NCI-H524 treated with DMSO at 0.1 percent for 48 hours (cell line): ENCODE measurements around the gene HOXD13.

Experiments used
- DNase-seq: peaks from one replicate; lab custom pipeline; 2025; lab: John Stamatoyannopoulos, UW

HOXD13 gene

GRCh38 chr2:176081376-176081836 is 11.1 kb upstream of the HOXD13 start:
- no peak for DNase-seq

DNA sequence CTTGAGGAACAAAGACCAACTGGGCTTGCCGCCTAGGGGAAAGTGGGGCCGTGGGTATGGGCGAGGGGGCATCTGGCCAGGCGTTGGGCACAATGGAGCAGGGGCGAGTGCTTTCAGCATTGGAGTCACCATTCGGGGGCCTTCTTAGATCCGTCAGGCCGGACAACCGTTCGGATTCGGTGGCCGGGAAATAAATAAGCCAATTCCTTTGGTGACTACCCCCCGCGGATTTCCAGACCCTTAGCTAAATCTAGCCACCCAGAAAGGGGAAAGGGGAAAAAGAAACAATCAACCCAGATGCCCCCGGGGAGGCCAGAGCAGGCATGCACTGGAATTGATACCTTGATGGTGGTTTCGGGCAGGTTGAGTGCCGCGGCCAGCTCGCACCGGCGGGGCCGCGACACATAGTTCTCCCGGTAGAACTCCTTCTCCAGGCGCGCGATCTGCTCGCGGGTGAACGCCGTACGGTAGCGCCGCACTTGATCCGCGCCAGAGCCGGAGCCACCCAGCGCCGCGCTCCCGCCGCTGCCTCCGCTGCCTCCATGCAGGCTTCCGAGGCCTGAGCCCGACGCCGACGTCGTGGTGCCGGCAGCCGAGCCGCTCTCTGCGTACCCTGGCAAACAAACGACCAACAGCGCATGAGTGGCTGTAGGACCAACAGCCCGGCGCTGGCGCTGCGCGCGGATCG is 10.5 kb upstream of the HOXD13 start:
- DNase-seq, result no peak

GRCh38 chr2:176082525-176082823 is 10.0 kb upstream of the HOXD13 start:
- DNase-seq, result no peak

- DNase-seq, result no peak
Observed at GRCh38 chr2:176082824-176083751, 9.4 kb upstream of the HOXD13 start.

- DNase-seq, result no peak
Observed at GRCh38 chr2:176083796-176084261, 8.7 kb upstream of the HOXD13 start, which contains the start of gene EVX2. Gene EVX2 (minus strand): TSS chr2:176083962. CDS start chr2:176083776, 186 bp downstream.

DNA sequence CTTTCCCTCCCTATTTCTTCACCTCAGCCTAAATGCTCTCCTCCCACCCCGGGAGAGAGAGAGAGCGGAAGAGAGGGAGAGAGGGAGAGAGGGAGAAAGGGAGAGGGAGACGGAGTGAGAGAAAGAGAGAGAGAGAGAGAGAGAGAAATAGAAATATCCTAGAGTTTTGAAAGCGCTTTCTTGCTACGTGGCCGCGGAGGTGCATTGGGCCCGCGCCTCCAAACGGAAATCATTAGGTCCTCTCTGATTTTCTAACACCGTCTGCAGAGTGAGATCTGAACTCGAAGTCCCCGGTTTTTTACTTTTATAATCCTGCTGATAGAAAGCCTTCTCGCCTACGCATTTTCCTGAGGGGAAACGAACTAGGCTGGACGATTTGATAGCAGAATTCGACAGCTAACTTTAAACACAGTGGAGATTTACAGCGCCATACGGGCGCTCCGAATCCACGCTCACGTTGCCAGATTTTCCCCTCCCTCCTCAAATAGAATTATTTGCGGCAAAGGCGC is 7.9 kb upstream of the HOXD13 start:
- DNase-seq, result no peak

GRCh38 chr2:176085120-176085788 is 7.3 kb upstream of the HOXD13 start:
- no peak for DNase-seq

DNA sequence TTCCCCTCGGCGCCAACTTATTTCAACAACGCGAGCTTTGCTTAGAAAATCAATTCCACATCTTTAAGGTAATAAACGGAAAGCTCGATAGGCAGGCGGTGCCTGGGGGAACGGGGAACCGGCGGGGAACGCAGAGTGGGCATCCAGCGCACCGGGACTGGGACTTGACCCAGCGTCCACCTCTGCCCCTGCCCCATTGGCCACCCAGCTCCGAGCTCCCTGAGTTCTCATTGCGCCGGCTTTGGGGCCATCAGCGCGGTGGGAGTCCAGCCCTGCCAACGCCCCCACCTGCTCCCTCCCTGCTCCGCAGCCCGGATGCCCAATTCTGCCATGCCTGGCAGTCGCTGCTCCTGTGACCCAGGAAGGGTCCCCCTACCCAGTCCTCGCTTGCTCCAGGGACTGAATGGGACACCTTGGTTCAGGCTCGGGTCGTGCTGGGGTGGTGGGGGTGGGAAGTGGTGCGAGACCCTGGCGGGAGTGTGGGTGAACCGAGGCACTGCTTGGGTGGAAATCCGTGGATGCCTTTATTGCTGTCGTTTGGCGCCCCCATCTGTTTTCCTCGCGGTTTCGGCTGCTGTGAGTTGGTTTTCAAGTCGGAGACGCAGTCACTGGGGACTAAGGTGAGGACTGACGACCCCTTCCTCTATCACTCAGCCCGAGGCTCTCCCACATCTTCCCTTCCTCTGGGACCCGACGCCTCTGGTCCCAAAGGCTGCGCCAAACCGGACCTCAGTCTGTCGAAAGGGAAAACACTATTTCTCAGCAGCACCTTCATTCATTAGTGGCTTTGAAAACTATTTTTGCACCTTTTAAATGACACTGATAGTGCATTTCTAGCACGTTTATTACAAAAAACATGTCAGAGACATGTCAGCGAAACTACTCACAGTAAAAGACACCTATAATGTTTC is 6.4 kb upstream of the HOXD13 start:
- DNase-seq, result no peak

- no peak for DNase-seq
Observed at GRCh38 chr2:176087330-176088047, 5.0 kb upstream of the HOXD13 start.

GRCh38 chr2:176088048-176088936 is 4.2 kb upstream of the HOXD13 start:
- no peak for DNase-seq

DNA sequence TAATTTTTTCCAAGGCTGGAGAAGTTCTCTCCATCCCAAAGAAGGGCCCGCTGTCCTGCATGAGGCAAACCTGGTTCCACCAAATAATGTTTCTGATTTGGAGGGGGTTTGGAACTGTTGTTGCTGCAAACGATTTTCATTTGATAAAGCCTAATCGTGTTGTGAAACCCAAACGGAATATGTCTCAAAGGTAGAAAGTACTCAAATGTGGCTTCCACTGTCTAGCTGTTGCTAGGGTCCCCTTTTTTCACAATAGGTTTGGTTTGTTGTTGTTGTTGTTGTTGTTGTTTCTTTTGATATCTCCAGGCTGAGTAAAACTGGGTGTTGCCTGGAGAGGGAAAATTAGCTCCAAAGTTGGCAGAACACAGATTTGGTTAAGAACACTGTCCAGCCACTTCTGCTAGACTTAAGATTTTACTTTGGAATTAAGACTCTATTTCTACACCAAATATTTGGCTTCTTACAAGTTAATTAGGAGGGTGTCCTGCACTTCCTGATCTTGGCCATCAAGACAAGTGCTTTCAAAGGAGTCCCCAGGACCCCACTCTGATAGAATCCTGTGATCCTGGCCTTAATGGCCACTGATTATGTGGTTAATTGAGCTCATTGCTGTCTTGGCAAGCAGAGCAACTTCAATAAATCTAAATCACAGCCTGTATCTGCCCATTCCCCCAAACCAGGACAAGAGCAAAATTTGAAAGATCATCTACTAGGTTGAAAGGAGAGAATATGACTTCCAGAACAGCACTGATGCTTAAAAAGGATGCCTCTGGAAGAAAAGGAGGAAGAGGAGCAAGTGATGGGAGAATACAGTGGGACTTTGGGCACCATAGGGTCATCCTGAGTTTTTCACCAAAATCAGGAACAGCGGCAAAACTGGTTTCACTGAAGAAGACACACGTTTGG is 3.3 kb upstream of the HOXD13 start:
- DNase-seq, result no peak

DNA sequence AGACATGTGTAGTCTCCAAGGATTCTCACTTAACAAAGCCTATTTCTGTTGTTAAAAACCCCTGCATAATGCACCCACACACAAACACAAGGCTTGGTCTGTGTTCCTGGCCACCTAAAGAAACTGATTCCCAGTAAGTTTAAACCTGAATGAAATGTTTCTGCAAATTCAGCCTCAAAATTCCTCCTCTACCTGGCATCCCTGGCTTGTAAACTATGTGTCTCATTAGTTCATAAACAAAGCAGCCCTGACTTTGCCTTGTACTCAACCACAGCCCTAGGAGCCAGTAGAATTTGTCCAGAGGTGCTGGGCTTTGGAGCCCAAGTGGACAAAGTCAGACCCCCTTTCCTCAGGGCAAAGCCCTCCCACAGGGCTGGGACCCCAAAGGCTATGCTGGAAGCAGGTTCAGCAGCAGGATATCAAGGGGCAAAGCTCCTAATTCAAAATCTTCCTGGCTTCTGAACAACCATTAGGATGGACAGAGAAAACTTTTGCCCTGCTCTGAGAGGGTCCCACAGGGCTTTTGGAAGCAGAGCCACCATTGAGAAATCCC is 2.6 kb upstream of the HOXD13 start:
- DNase-seq, result no peak

DNA sequence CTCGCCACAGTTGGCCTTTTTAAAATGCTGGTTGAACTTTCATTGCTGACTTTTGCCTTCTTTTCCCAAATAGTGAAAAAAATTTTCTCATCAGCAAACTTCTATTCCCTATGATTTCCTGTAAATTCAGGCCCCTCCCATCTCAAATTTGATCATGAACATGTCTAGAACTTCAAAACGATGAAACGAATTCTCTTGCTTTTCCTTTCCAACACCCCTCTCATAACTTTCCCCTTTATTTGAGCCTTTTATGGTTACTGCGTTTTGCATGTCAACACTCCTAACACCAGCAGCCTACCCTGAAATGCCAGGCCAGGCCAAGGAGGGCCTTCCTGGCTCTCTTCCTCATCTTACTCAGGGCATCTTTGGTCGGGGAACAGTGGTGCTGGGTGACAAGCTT is 1.7 kb upstream of the HOXD13 start:
- DNase-seq, result no peak

DNA sequence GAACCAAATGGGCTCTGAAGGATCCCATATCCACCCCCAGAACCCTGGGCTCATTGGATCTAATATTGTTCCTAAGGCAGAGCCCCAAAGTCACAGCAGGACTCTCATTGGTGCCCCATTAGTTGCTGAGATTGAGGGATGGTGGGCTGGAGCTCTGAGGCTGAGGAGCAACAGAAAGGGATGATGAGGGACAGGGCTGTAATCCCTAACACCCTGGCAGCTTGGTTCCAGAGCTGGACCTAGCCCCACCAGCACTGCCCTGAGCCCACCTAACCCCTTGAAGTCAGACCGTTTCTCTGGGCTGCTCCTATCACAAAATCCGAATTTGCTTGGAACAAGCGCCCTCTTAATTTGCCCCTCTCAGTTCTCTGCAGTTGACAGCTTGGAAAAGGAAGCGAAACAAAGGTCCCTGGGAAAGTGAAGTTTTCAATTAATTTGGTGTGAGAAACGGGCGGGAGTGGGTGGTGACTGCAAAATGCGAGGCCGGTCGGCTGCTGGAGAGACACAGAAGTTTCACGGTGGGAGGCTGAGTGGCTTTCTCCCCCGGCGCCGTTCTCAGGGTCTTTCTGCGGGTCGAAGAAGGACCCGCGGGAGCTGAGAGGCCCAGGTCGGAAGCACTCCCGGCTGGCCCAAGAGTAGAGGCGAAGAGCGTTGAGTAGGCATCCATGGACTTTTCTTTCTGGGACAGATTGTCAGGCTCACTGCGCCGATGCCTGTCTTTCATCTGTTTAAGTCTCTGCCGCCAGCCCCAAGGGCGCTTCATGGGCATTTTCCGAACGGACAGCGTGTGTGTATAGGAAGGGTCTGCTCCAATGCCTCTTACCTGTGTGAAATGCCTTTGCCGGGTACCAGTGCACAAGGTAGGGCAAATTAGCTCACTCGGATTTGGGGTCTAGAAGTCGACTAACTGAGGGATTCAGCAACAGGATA is 927 bp upstream of the HOXD13 start:
- DNase-seq, result no peak

- no peak for DNase-seq
Observed at GRCh38 chr2:176093145-176093897, 800 bp downstream of the HOXD13 start.

DNA sequence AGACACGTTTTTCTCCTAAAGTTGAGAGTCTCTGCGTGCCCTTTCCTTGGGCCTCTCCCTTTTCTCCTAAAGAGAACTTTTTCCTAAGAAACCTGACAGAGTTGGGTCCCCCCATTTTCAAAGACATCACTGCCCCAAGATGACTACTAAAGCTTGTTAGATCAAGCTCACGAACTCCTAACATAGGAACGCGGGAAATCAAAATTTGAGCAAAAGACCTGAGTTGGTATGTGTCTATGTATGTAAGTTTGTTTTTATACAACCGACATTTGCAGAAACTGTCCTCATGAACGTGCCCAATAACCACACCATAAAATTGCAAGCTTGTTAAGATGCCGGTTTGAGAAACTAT is 1.4 kb downstream of the HOXD13 start:
- no peak for DNase-seq
